Left ventricle myocardium inferior (tissue), 1 donor: ENCODE measurements around the gene BACH2. TPM values are rescaled to one million over a fixed set of nuclear protein-coding genes. Genes with fewer than 3 reads are reported as not detected.

Experiments used
- DNase-seq: peaks from one replicate; pipeline ENCODE4 v3.0.0-alpha.2; 2020
- H3K27ac ChIP-seq: fragments of 200-600 bp; replicated peaks from 2 replicates; pipeline ENCODE4 v1.8.0; 2021
- H3K27me3 ChIP-seq: fragments of 200-600 bp; 2 replicates; pipeline ENCODE4 v1.8.0; 2021; ENCODE audit warnings: low read depth
- H3K36me3 ChIP-seq: fragments of 200-600 bp; 2 replicates; pipeline ENCODE4 v1.8.0; 2021
- H3K4me1 ChIP-seq: fragments of 200-600 bp; 2 replicates; pipeline ENCODE4 v1.8.0; 2021
- H3K4me3 ChIP-seq: fragments of 200-600 bp; 2 replicates; pipeline ENCODE4 v1.8.0; 2021; ENCODE audit warnings: mild to moderate bottlenecking, moderate library complexity
- H3K9me3 ChIP-seq: fragments of 200-600 bp; replicated peaks from 2 replicates; pipeline ENCODE4 v1.8.0; 2021
- CTCF ChIP-seq: fragments of 200-600 bp; IDR thresholded peaks from 2 replicates; pipeline ENCODE4 v1.8.0; 2021; ENCODE audit warnings: antibody characterized with exemption, mild to moderate bottlenecking, borderline replicate concordance
- intact Hi-C: fragments of 100-400 bp; cut with micrococcal nuclease; formaldehyde crosslinking; loops from one replicate; pipeline ENCODE4 v1.11.0; 2022
- total RNA-seq: library from RNA; stranded (reverse); fragmentation: NEBNext Ultra II Directional; extraction: Animal tissue kit (Norgen Biotek cat#: 25700); gene quantifications from one replicate; pipeline ENCODE4 v1.2.1, GENCODE V29; 2021
- donor health status: DM: no; HTN: yes; CAD: no; lungs with severe emphysema.

The BACH2 gene
- total RNA-seq, 1 donor from 2014 or later = 1.5 TPM

GRCh38 chr6:90256698-90257485 lies 39.8 kb downstream of the BACH2 start:
- intact Hi-C loops = no loop called here
- peaks cover 4% of the 10 kb centered on the region for H3K9me3 ChIP-seq
- no peaks in the 10 kb centered on the region for H3K27me3 ChIP-seq
- H3K27ac ChIP-seq = no peak overlapping the region
- H3K4me3 ChIP-seq = no peak overlapping the region
- DNase-seq = no peak
- H3K4me1 ChIP-seq = no peaks in the 10 kb centered on the region
- TF ChIP-seq CTCF = no peak
- no peaks in the 10 kb centered on the region for H3K36me3 ChIP-seq

DNA sequence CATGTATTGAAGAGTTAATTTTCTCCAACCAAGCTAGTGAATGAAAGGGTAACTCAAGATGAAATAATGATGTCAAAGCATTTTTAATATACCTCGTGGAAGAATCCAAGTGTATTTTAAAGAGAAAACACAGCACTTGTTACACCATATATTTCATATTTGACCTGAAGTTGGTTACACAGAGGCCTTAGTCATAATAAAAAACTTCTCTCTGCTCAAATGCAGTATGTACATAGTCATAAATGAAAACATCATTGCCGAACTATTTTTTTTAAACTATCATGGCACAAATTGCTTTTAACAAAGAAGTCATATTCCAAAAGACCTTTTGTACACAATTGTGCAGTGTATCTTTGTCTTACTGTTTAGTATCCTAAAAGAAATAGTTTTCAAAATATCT lies 43.0 kb downstream of the BACH2 start:
- no peak overlapping the region for H3K4me3 ChIP-seq
- H3K9me3 ChIP-seq = peaks cover 3% of the 10 kb centered on the region
- intact Hi-C loops = no loop called here
- H3K4me1 ChIP-seq = no peaks in the 10 kb centered on the region
- no peaks in the 10 kb centered on the region for H3K36me3 ChIP-seq
- no peak for DNase-seq
- H3K27me3 ChIP-seq = no peaks in the 10 kb centered on the region
- no peak overlapping the region for H3K27ac ChIP-seq
- no peak for TF ChIP-seq CTCF

- no peak for DNase-seq
- Histone ChIP-seq H3K27me3 (no peaks in the 10 kb centered on the region), H3K9me3 (no peaks in the 10 kb centered on the region), H3K36me3 (no peaks in the 10 kb centered on the region), H3K27ac (no peak overlapping the region), H3K4me3 (no peak overlapping the region), H3K4me1 (no peaks in the 10 kb centered on the region)
- intact Hi-C loops = no loop called here
- TF ChIP-seq CTCF = no peak
Observed at GRCh38 chr6:90251295-90251992, 45.2 kb downstream of the BACH2 start.

DNA sequence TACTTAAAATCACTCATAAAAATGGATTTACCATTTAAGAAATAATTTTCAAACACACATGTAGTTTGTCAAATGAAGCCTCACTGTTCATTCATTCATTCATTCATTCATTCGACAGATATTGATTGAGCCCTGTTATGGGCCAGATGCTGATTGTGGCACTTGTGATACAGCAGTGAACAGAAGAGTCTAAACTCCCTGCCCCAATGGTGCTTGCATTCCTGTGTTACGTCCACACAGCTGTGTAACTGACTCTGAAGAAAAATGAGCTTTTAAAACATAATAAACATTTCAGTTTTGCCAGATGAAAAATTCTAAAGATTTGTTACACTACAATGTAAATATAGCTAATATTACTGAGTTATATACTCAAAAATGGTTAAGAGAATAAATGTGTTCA lies 46.2 kb downstream of the BACH2 start:
- Histone ChIP-seq H3K4me1 (no peaks in the 10 kb centered on the region), H3K27me3 (no peaks in the 10 kb centered on the region), H3K27ac (no peak overlapping the region), H3K4me3 (no peak overlapping the region), H3K36me3 (no peaks in the 10 kb centered on the region), H3K9me3 (no peaks in the 10 kb centered on the region)
- intact Hi-C loops = no loop called here
- TF ChIP-seq CTCF = no peak
- DNase-seq = no peak

DNA sequence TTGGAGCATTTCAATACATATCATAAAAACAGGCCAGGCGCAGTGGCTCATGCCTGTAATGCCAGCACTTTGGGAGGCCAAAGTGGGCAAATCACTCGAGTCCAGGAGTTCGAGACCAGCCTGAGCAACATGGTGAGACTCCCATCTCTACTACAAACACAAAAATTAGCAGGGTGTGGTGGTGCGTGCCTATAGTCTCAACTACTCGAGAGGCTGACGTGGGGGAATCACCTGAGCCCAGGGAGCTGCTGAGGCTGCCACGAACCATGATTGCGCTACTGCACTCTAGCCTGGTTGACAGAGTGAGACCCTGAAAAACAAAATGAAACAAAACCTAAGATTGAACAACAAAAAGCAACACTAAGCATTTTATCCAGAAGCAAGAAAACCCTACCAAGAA lies 47.2 kb downstream of the BACH2 start:
- Histone ChIP-seq H3K9me3 (no peaks in the 10 kb centered on the region), H3K4me1 (no peaks in the 10 kb centered on the region), H3K4me3 (no peak overlapping the region), H3K27ac (no peak overlapping the region), H3K27me3 (no peaks in the 10 kb centered on the region), H3K36me3 (no peaks in the 10 kb centered on the region)
- DNase-seq = no peak
- no peak for TF ChIP-seq CTCF
- intact Hi-C loops = no loop called here
